A549 (cell line): ENCODE measurements around the gene PECR. TPM values are rescaled to one million over a fixed set of nuclear protein-coding genes. Genes with fewer than 3 reads are reported as not detected.

ENCODE experiments used
- ATAC-seq, 2 experiments: fragments of 200-7000 bp in 1 of 2; fragments of >200 bp in 1 of 2; cut with Nextera tagmentation in 1 of 2; cut with Tn5 transposase in 1 of 2; 3 replicates each; pipeline versions ENCODE4 v1.8.0 to v1.9.1; 2018 to 2020; ENCODE audit warnings: mild to moderate bottlenecking in 1 of 2, moderate library complexity in 1 of 2
- CTCF ChIA-PET: fragments of 300-600 bp; sonication (Branson Sonifier 250); formaldehyde crosslinking; extraction: SDS; loops from one replicate; lab custom pipeline; 2021; ENCODE audit warnings: antibody characterized with exemption, inconsistent platforms; lab: Yijun Ruan, JAX
- POLR2A ChIA-PET: fragments of 350-600 bp; formaldehyde crosslinking; extraction: SDS; loops from one replicate; lab custom pipeline; 2021; ENCODE audit warnings: antibody characterized with exemption, inconsistent platforms; lab: Yijun Ruan, JAX
- DNase-seq, 2 experiments: peaks; one replicate each; pipeline versions ENCODE4 v3.0.0 to v3.0.0-alpha.2; 2011 to 2016; ENCODE audit warnings: low read depth in 1 of 2, low spot score in 1 of 2
- FAIRE-seq: peaks from 2 replicates; lab custom pipeline; 2011; peaks lifted over from hg19 to GRCh38; lab: Jason Lieb, UNC
- H3K27ac ChIP-seq, 2 experiments: fragments of >200 bp; sonication (Bioruptor Twin); formaldehyde crosslinking; 3 replicates each; pipeline ENCODE4 v1.5.1; 2016 to 2017
- H3K4me1 ChIP-seq: fragments of >200 bp; sonication (Bioruptor Twin); formaldehyde crosslinking; 3 replicates; pipeline ENCODE4 v1.6.1; 2016
- H3K4me2 ChIP-seq: fragments of >200 bp; sonication (Bioruptor Twin); formaldehyde crosslinking; 3 replicates; pipeline ENCODE4 v1.6.1; 2016
- H3K4me3 ChIP-seq: fragments of >200 bp; sonication (Bioruptor Twin); formaldehyde crosslinking; 3 replicates; pipeline ENCODE4 v1.5.1; 2016
- H3K9me3 ChIP-seq: fragments of >200 bp; sonication (Bioruptor Twin); formaldehyde crosslinking; 3 replicates; pipeline ENCODE4 v1.6.1; 2016
- CEBPB ChIP-seq, 2 experiments: fragments of >200 bp in 1 of 2; sonication (Bioruptor Twin) in 1 of 2; formaldehyde crosslinking in 1 of 2; IDR thresholded peaks; 2 replicates each; pipeline ENCODE4 v1.6.1; 2012 to 2016
- EHMT2 ChIP-seq: fragments of 200-600 bp; sonication (generic); IDR thresholded peaks from 2 replicates; pipeline ENCODE4 v1.6.1; 2016; ENCODE audit warnings: antibody characterized with exemption, low read depth, mild to moderate bottlenecking, moderate library complexity
- EP300 ChIP-seq, 2 experiments: fragments of >200 bp; sonication (Bioruptor Twin); formaldehyde crosslinking; IDR thresholded peaks; 2 replicates in 1 of 2; 3 replicates in 1 of 2; pipeline ENCODE4 v1.6.1; 2016 to 2017
- FOSL2 ChIP-seq, 2 experiments: fragments of 450-650 bp in 1 of 2; fragments of >200 bp in 1 of 2; sonication (Bioruptor Twin) in 1 of 2; formaldehyde crosslinking; IDR thresholded peaks; 2 replicates each; pipeline versions ENCODE4 v1.5.0 to v1.6.1; 2016 to 2020; ENCODE audit warnings: mild to moderate bottlenecking in 1 of 2, moderate library complexity in 1 of 2
- HDAC2 ChIP-seq: fragments of 200-600 bp; sonication (generic); IDR thresholded peaks from 2 replicates; pipeline ENCODE4 v1.6.1; 2016
- HEYL ChIP-seq: fragments of 250-450 bp; sonication (Bioruptor Pico); IDR thresholded peaks from 2 replicates; pipeline ENCODE4 v1.8.0; 2021; ENCODE audit warnings: mild to moderate bottlenecking, moderate library complexity
- HOXB5 ChIP-seq: fragments of 250-450 bp; sonication (Bioruptor Pico); IDR thresholded peaks from 2 replicates; pipeline ENCODE4 v1.5.0; 2020; ENCODE audit warnings: mild to moderate bottlenecking, moderate library complexity
- MAFK ChIP-seq: fragments of 450-650 bp; IDR thresholded peaks from 2 replicates; pipeline ENCODE4 v1.6.1; 2014; ENCODE audit not compliant: partially characterized antibody
- MAZ ChIP-seq: fragments of 150-350 bp; IDR thresholded peaks from 2 replicates; pipeline ENCODE4 v1.6.1; 2014; ENCODE audit warnings: antibody characterized with exemption, low read depth, low read length, borderline replicate concordance
- MYC ChIP-seq: IDR thresholded peaks from 2 replicates; pipeline ENCODE4 v1.6.1; 2012; ENCODE audit warnings: mild to moderate bottlenecking, inconsistent platforms, low read length, improper control_type of control experiment, borderline replicate concordance
- NR3C1 ChIP-seq: fragments of >200 bp; sonication (Bioruptor Twin); formaldehyde crosslinking; IDR thresholded peaks from 3 replicates; pipeline ENCODE4 v1.6.1; 2017
- RARB ChIP-seq: fragments of 250-450 bp; sonication (Bioruptor Pico); IDR thresholded peaks from 2 replicates; pipeline ENCODE4 v1.8.0; 2021; ENCODE audit warnings: mild to moderate bottlenecking, moderate library complexity
- RFX5 ChIP-seq: fragments of 450-650 bp; IDR thresholded peaks from 2 replicates; pipeline ENCODE4 v1.7.1; 2014; ENCODE audit warnings: antibody characterized with exemption, mild to moderate bottlenecking, moderate library complexity
- SMC3 ChIP-seq: fragments of >200 bp; sonication (Bioruptor Twin); formaldehyde crosslinking; IDR thresholded peaks from 3 replicates; pipeline ENCODE4 v1.6.1; 2018; ENCODE audit warnings: inconsistent platforms
- ZFP36 ChIP-seq: fragments of 450-650 bp; IDR thresholded peaks from 2 replicates; pipeline ENCODE4 v1.6.1; 2014; ENCODE audit warnings: borderline replicate concordance; ENCODE audit not compliant: partially characterized antibody
- ZNF302 ChIP-seq: fragments of 250-450 bp; sonication (Bioruptor Pico); IDR thresholded peaks from 2 replicates; pipeline ENCODE4 v1.9.0; 2021; ENCODE audit warnings: inconsistent platforms, mild to moderate bottlenecking, moderate library complexity
- WGBS: methylation state at CpG from one replicate; pipeline ENCODE4 v1.1.6; 2017; ENCODE audit errors: missing lambda C conversion rate; 5-methylcytosine and 5-hydroxymethylcytosine counted together
- polyA plus RNA-seq, 4 experiments: library from polyadenylated mRNA; depleted of rRNA in 3 of 4; stranded (reverse); fragments of >200 nt; fragmentation: RNase III in 1 of 4; extraction: RNeasy Plus Mini Kit Qiagen cat#74134 plus additional on column Dnase treatment in 1 of 4; gene quantifications; 2 replicates in 3 of 4; 3 replicates in 1 of 4; pipeline ENCODE4 v1.2.3, GENCODE V29; 2011 to 2017
- TF ChIP-seq, protein P1 (sequence below): fragments of 450-650 bp; IDR thresholded peaks from 2 replicates; pipeline ENCODE4 v1.6.1; 2014; ENCODE audit warnings: antibody characterized with exemption
- TF ChIP-seq, protein P2 (sequence below): fragments of 250-450 bp; sonication (Bioruptor Pico); IDR thresholded peaks from 2 replicates; pipeline ENCODE4 v1.5.0; 2021; ENCODE audit warnings: mild to moderate bottlenecking, moderate library complexity, borderline replicate concordance

Gene PECR
- polyA plus RNA-seq, 2 of the 4 experiments (the other 2 are of a cell fraction) = 16.8 to 39.9 TPM

GRCh38 chr2:216033403-216033802 is 48.2 kb downstream of the PECR start:
- ChIA-PET POLR2A (no interaction called here), CTCF (interaction anchor here (0.6 to 5.0 kb wide), 27 partner anchors 9 to 1932 kb away, joined by 3 to 31 read pairs (median 4); partner anchors contain the start of genes PECR, TMEM169 and XRCC5)
- ATAC-seq = no peak
- H3K27ac ChIP-seq = no peak overlapping the region
- FAIRE-seq = no peak
- no peaks in the 10 kb centered on the region for H3K9me3 ChIP-seq
- TF ChIP-seq MYC (no peak), MAFK (no peak), HOXB5 (CRISPR knock-in tag) (no peak)
- TF ChIP-seq, protein P1, sequence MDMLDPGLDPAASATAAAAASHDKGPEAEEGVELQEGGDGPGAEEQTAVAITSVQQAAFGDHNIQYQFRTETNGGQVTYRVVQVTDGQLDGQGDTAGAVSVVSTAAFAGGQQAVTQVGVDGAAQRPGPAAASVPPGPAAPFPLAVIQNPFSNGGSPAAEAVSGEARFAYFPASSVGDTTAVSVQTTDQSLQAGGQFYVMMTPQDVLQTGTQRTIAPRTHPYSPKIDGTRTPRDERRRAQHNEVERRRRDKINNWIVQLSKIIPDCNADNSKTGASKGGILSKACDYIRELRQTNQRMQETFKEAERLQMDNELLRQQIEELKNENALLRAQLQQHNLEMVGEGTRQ = no peak
- H3K4me1 ChIP-seq = no peaks in the 10 kb centered on the region
- 96% methylated on average over 3 of the region's 3 CpGs for WGBS
- no peak overlapping the region for H3K4me2 ChIP-seq
- DNase-seq = no peak
- H3K4me3 ChIP-seq = no peak overlapping the region

GRCh38 chr2:216031960-216032689 is 49.5 kb downstream of the PECR start:
- H3K4me3 ChIP-seq = no peak overlapping the region
- no peak for TF ChIP-seq EHMT2
- TF ChIP-seq MAZ = no peak
- TF ChIP-seq HEYL = no peak
- no peak for TF ChIP-seq ZFP36
- no peak for TF ChIP-seq SMC3
- TF ChIP-seq, all 56 proteins: peak for 0
- ATAC-seq (no peak), FAIRE-seq (no peak), DNase-seq (no peak)
- no peak overlapping the region for H3K4me2 ChIP-seq
- CTCF ChIA-PET = interaction anchor here (1.6 to 5.0 kb wide), 4 partner anchors 8 to 82 kb away, joined by 6 to 31 read pairs (median 13); no protein-coding TSS in a partner anchor
- H3K9me3 ChIP-seq = no peaks in the 10 kb centered on the region
- no peak overlapping the region for H3K27ac ChIP-seq
- no peaks in the 10 kb centered on the region for H3K4me1 ChIP-seq
- POLR2A ChIA-PET = no interaction called here
- 90% methylated on average over 1 of the region's 1 CpG for WGBS

- Histone ChIP-seq H3K4me1 (no peaks in the 10 kb centered on the region), H3K4me2 (no peak overlapping the region), H3K27ac (no peak overlapping the region), H3K4me3 (no peak overlapping the region), H3K9me3 (no peaks in the 10 kb centered on the region)
- no peak for DNase-seq
- POLR2A ChIA-PET = no interaction called here
- TF ChIP-seq ZNF302 (CRISPR knock-in tag) (no peak), MYC (no peak), FOSL2 (IDR thresholded peaks at IDR 0.05) (no peak), FOSL2 (CRISPR knock-in tag; IDR thresholded peaks at IDR 0.05) (no peak), CEBPB (IDR thresholded peaks at IDR 0.05) (no peak), RFX5 (no peak), HDAC2 (no peak), NR3C1 (no peak), RARB (no peak), EP300 (IDR thresholded peaks at IDR 0.05) (no peak)
- TF ChIP-seq, protein P1 = no peak
- TF ChIP-seq, protein P2, sequence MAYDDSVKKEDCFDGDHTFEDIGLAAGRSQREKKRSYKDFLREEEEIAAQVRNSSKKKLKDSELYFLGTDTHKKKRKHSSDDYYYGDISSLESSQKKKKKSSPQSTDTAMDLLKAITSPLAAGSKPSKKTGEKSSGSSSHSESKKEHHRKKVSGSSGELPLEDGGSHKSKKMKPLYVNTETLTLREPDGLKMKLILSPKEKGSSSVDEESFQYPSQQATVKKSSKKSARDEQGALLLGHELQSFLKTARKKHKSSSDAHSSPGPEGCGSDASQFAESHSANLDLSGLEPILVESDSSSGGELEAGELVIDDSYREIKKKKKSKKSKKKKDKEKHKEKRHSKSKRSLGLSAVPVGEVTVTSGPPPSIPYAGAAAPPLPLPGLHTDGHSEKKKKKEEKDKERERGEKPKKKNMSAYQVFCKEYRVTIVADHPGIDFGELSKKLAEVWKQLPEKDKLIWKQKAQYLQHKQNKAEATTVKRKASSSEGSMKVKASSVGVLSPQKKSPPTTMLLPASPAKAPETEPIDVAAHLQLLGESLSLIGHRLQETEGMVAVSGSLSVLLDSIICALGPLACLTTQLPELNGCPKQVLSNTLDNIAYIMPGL (CRISPR knock-in tag) = no peak
- FAIRE-seq = no peak
- 97% methylated on average over 3 of the region's 3 CpGs for WGBS
- ATAC-seq = no peak
- CTCF ChIA-PET = interaction anchor here (0.6 kb wide), 2 partner anchors 45 to 1683 kb away, joined by 3 read pairs; no protein-coding TSS in a partner anchor
These were observed 51.4 kb downstream of the PECR start for GRCh38 chr2:216030216-216030615.
